Embryonic facial prominence (tissue), 1 donor: ENCODE data around the gene GADD45B.
"Not testable (repeated sequence)": the region's sequence is repeated elsewhere in the genome, so short reads cannot be mapped to it uniquely, and the experiment has no call there.

Source experiments
- DNase-seq: peaks from one replicate; pipeline ENCODE4 v3.0.0-alpha.2; 2016; ENCODE audit errors: extremely low spot score

Gene GADD45B

DNA sequence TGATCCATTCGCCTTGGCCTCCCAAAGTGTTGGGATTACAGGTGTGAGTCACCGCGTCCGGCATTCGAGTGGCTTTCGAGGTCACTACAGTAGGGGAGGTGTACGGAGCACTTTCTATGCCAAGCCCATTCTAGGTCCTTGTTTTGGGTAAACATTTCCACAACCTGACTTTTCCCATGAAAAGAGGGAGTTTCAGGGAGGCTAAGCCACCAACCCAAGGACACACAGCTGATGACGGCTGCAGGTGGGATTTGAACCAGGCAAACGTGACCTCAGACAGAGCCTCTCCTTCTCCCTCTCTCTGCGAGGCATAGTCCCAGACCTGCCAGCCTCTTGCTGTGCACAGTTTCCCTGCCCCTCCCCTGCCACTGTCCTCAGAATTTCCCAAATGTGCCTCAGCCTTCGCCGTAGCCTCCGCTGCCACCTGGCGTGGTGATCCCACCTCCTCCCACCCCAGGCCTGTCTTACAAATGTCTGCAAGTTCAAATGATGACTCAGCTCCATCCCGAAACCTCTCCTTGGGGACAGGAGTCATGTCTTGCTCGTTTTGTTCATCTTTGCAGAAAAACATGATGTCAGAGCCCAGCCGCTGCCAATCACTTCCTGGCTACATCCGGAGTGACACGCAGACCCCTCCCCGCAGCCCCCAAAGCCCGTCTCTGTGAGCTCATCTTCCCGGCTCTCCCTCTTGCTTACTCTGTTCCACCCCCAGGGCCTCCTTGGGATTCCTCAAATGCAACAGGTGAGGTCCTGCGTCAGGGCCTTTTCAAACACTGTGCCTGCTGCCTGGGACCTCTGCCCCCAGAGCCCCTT lies 6.6 kb upstream of the GADD45B start:
- peak; percentile 61 for DNase-seq

DNA sequence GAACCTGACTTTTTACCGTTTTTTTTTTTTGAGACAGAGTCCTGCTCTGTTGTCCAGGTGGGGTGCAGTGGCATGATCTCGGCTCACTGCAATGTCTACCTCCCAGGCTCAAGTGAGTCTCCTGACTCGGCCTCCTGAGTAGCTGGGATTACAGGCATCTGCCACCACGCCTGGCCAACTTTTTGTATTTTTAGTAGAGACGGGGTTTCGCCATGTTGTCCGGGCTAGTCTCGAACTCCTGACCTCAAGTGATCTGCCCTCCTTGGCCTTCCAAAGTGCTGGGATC lies 6.1 kb upstream of the GADD45B start:
- not testable (repeated sequence) for DNase-seq

DNA sequence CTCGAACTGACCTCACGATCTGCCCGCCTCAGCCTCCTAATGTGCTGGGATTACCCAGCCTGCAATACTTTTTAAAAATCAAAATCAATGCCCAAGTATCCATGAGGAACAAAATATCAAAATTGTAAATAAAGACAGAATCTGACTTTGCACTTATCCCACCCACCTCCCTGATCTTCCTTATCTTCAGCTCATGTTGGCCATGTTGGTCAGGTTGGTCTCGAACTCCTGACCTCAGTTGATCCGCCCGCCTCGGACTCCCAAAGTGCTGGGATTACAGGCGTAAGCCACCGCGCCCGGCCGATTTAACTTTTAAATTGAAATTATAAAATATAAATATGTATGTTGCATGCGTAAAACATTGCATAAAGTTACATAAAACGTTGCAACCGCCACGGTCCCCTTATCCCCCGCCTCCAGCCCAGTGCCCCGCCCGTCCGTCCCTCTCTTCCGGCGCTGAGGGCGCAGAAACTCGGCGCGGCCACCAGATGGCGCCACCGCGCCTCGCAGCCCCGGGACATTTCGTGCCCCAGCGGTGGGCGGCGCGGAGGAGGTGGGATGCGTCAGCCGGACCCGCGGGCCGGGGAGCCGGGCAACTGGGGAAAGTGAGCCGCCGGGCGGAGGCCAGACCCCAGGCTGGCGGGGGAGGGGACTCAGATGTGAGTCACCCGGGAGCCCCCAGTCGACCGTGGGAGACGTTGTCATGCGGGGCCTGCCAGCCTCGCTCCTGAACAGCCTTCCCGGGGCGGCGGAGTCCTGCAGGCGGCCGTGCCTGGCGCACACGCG lies 1.5 kb upstream of the GADD45B start:
- DNase-seq: peak; percentile 58

DNA sequence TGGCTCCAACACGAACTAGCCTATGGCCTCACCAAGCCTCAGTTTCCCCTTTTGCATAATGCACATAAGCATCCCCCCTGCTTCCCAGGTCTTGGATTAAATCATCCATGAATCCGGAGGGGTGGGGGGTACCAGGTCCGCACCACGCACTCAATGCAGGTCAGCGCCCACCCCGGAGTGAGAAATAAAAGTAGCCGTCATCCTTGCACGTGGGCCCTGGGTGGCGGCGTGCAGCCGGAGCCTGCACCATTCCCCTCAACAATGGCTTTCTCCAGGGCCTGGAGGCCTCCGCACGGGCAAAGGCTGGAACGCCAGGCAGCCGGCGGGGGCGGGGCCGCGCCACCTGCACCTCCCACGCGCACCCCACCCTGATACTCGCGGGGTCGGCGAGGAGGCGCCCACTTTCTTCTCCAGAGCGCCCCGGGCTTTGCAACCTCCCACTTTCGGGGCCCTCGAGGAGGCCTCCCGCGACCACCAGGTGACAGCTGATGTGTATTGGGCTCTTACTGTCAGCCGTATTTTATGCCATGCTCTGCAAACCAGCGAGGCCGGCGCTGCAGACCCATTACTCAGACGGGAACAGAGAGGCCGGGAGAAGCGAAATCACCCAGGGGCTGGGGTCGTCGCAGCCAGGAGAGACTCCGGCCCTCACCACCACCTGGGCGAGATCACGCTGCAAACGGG lies 767 bp upstream of the GADD45B start:
- DNase-seq: no peak

DNA sequence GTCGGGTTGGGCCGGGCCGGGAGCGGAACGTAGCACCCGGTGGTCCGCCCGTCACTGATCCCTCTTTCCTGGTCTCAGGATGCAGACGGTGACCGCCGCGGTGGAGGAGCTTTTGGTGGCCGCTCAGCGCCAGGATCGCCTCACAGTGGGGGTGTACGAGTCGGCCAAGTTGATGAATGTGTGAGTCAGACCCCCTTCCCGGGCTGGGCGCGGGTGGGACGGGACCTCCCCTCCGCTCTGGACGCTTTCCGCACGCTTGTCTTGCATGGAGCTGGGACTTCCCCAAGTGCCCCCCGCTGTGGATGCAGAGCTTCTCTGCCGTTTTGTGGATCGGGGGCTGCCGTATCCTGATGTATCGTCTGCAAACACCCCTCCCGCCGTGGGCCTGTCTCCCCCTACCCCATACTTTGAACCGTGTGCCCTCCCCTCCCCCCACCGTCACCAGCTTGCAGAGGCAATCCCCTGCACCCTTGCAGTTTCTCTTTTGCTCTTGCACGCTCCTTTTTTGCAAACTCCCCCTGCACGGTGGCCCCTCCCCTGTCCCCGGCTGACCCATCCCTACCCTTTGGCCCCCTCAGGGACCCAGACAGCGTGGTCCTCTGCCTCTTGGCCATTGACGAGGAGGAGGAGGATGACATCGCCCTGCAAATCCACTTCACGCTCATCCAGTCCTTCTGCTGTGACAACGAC lies 669 bp downstream of the GADD45B start:
- no peak for DNase-seq

DNA sequence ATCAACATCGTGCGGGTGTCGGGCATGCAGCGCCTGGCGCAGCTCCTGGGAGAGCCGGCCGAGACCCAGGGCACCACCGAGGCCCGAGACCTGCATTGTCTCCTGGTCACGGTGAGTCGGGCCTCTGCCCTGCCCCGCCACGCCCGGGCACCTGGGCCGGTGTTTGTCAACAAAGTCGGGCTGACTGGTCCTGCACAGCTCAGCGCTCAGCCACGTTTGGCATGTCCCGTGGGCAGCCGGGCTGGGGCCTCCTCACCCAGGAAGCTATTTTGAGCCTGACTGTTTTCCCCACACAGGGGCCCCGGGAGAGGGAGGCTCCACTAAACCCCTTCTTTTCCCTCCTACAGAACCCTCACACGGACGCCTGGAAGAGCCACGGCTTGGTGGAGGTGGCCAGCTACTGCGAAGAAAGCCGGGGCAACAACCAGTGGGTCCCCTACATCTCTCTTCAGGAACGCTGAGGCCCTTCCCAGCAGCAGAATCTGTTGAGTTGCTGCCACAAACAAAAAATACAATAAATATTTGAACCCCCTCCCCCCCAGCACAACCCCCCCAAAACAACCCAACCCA lies 1.3 kb downstream of the GADD45B start:
- DNase-seq: no peak

DNA sequence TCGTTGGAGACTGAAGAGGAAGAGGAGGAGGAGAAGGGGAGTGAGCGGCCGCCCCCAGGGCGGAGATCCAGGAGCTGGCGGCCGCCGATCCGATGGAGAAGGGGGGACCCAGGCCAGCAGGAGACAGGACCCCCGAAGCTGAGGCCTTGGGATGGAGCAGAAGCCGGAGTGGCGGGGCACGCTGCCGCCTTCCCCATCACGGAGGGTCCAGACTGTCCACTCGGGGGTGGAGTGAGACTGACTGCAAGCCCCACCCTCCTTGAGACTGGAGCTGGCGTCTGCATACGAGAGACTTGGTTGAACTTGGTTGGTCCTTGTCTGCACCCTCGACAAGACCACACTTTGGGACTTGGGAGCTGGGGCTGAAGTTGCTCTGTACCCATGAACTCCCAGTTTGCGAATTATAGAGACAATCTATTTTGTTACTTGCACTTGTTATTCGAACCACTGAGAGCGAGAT lies 1.8 kb downstream of the GADD45B start:
- no peak for DNase-seq

DNA sequence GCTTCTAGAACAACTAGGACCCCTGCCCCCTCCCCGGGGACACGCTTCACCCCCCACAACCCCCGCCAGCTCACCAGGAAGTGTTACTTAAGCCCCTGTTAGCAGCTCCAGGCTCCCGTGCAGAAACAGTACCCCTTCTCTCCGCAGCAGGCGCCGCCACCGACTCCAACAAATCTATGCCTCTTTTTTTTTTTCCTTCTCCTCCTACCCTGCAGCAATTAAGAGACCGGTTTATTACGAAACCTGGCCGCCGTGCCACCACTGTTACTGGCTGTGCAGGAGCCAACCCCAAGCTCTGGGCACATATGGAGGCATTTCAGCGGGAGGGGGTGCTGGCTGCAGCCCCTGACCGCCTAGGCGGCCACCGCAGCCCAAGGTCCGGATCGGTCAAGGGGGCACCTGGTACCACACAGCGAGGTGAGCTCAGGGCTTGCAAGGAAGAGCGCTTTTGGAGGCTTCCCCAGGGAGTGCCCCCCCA lies 2.4 kb downstream of the GADD45B start:
- peak; percentile 61 for DNase-seq

DNA sequence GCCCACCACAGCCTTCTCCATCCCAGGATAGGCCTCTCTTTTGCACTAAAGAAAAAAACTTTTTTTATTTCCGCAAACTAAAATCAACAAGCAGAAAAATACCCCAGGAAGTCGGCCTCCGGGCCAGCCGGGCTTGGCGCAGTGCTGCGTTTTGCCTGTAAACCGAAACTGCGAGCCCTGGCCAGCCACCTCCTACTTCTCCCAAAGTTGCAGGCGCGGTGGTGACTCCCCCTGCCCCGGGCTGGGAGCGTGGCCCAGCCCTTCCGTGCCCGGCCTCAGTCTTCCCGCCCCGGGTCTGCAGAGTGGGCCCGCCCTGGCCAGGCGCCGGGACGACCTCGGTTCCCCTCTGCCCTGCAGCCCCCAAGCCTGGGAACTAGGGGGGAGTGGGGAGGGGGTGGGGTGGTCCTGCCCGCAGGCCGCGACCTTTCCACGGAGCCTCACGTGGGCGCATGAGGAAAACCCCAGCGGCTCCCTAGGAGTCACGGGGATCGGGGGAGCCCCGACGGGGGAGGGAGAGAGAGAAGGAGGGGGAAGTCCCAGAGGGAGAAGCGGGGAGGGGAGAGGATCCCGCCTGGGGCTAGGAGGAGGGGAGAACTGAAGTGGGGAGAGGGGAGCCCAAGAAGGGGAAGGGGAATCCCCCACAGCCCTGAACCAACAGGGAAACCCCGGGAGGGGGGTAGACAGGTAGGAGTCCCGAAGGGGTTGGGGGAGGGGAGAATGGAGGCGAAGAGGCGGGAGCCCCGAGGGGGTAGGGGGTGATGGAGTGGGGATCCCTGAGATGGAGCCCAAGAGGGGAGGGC lies 3.0 kb downstream of the GADD45B start:
- DNase-seq: no peak

DNA sequence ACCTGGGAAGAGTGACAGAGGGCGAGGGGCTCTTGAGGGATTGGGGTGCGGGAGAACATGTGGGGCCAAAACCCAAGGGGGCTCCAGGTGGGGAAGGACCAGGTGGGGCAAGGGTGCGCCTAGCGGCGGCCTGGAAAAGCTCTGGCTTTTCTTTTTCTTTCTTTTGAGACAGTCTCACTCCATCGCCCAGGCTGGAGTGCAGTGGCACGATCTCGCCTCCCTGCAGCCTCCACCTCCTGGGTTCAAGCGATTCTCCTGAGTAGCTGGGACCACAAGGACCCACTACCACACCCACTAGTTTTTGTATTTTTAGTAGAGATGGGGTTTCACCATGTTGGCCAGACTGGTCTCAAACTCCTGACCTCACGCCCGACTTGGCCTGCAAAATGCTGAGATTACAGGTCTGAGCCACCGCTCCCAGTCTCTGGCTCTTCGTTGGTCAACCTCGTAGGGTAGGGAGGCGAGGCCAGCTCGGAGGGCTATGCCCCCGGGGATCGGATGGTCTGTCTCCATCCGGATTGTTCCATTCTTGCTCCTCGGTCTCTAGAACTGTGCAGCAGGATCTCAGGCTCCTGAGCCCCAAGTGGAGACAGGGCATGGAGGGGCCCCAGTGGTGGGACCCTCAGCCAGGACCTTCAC lies 3.7 kb downstream of the GADD45B start:
- DNase-seq: no peak

DNA sequence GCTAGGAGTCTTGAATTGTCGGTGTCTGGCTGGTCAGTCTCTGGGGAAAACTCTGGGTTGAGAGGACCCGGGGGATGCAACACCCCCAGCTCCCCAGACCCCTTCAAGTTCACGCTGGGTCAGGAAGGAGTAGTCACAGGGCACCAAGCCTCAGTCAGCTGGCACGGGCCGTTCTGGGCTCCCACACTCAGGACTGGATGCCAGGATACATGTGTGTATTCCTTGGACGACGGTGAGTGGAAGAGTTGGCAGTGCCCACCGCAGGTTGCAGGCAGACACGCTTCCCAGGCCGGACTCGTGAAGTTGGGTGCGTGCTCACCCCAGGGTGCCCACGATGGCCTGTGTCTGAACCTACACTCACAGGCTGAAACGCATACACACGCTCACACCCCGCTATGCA lies 5.5 kb downstream of the GADD45B start:
- no peak for DNase-seq

DNA sequence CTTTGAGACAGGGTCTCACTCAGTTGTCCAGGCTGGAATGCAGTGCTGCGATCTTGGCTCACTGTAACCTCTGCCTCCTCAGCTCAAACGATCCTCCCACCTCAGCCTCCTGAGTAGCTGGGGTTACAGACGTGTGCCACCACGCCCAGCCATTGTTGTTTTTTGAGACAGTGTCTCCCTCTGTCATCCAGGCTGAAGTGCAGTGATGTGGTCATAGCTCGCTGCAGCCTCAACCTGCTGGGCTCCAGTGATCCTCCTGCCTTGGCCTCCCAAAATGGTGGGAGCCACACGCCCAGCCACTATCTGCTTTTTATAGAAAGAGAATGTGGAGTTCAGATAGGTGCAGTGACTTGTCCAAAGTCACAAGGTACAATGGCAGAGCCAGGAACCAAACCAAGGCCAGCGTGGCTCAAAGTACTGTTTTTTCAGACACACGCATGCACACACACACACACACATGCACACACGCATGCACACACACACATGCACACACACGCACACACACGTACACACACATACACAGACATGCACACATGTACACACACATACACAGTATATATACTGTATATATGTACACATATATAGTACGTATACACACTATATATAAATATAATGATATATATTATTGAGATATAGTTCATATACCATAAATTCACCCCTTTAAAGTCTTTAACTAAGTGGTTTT lies 6.6 kb downstream of the GADD45B start:
- no peak for DNase-seq

DNA sequence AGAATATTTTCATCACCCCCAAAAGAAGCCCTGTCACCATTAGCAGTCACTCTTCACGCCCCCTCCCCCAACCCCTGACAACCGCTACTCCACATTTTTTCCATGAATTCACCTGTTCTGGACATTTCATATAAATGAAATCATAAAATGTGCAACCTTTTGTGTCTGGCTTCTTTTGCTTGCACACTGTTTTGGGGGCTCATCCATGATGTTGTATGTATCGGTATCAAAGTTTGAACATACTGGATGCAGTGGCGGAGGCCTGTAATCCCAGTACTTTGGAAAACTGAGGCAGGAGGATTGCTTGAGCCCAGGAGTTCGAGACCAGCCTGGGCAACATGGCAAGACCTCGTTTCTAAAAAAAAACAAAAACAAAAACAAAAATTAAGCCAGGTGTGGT lies 7.2 kb downstream of the GADD45B start:
- DNase-seq: no peak

DNA sequence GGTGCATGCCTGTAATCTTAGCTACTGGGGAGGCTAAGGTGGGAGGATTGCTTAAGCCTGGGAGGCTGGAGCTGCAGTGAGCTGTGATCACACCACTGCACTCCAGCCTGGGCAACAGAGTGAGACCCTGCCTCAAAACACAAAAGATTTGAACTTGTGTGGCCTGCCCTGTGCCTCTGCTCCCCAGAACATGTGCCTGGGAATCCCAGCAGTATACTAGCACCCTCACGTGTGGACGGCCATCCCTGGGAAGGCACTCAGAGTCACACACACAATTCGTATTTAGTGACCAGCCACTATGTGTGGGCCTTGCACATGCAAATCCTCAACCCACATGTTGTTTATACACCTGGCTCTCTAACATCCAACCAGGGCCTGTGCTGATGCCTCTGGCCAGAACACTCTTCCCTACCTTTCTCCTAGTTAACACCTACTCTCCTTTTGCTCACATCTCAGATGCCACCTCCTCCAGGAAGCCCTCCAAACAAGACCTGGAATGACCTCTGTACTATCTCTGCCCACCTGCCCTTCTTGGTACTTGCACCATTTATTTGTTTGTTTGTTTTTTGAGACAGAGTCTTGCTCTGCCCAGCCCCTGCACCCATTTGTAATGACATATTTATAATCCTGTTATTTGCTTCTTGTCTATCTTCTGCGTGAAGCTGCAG lies 7.7 kb downstream of the GADD45B start:
- DNase-seq: no peak

DNA sequence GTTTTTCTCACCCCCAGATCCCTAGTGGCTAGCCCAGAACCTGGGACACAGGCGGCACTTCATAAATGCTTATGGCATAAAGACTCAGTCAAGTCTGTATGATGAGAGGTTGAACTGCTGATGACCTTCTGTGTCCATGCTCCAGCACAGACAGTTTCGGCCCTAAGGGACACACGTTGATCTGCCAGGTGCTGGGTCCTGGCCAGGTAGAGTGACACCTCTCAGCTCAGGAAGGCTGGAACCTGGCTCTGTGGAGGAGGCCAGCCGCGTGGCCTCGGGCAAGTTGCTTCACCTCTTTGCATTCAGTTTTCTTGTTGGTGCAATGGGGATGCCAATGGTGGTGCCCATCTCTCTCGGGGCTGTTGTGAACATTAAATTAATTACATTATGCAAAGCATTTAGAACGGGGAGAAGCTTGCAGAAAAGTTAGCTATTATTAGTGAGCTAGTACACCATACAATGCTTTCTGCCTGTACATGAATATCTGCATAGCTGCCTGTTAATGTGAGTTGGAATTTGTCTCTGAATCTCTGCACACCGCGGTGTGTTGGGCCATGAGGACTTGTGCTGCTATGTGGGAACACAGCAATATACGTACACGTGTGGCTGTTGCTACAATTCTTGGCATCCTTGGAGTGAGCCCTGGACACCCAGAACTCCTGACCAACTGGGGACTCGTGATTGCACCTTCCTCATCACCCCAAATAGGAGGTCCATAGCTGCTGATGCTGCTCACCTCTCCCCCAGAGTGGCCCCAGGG lies 8.4 kb downstream of the GADD45B start:
- DNase-seq: no peak

DNA sequence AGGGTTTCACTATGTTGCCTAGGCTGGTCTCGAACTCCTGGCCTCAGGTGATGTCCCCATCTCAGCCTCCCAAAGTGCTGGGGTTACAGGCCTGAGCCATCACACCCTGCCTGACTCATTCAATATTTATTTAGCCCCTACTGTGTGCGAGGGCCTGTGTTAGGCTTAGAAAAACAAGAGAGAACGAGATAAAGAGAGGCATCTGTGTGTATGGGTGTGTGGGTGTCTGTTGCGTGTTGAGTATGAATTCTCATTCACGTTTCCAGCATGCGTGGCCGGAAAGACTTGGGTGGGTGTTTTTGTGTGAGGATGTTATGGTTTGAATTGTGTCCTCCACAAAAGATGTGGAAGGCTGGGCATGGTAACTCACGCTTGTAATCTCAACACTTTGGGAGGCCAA lies 9.5 kb downstream of the GADD45B start:
- no peak for DNase-seq

DNA sequence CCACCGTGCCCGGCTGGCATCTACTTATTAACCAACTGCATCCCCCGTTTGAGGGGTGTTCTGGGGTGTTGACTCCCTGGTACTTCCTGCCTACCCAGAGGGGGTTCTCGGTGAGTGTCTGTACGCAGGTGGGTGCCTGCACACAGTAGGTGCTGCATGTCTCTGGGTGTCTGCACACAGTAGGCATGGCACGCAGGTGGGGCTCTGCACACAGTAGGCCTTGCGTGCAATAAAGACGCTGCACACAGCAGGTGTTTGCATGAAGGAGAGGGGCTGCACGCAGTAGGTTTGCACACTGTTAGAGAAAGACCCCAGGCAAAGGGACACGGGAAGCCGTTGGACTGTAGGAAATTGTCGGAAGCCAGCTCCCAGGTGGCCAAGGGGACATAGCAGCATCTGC lies 11.2 kb downstream of the GADD45B start:
- DNase-seq: no peak

DNA sequence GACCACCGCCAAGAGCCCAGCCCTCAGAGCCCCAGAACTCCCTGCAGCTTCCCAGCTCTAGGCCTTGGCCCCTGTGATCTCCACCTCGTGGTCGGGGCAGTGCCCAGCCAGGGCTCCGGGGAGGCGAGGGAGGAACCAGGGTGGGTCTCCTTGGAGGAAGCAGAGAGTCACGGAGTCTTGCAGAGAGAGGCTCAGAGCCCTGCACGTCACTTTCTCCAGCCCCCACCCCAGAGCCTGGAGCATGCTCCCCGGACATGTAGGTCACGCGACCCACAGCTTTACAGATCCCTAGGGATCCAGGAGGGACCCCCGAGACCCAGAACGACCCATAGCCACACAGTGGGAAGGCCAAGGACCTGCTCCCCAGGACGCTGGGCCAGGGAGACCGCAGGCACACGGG lies 11.9 kb downstream of the GADD45B start:
- no peak for DNase-seq
